Neuronal stem cell (in vitro differentiated cells): Measurements from ENCODE around the gene COL6A3.

Experiments
- DNase-seq: peaks from one replicate; pipeline ENCODE4 v3.0.0-alpha.2; 2013; ENCODE audit warnings: low spot score
- H2AFZ ChIP-seq: one replicate; pipeline ENCODE4 v1.6.1; 2013; ENCODE audit warnings: mild to moderate bottlenecking, low read length, inconsistent platforms
- H2AK5ac ChIP-seq: 2 replicates; pipeline ENCODE4 v1.6.1; 2013; ENCODE audit warnings: low read depth, mild to moderate bottlenecking, inconsistent platforms, low read length, moderate library complexity, mixed read lengths
- H2BK120ac ChIP-seq: 2 replicates; pipeline ENCODE4 v1.6.1; 2013; ENCODE audit warnings: low read depth, mild to moderate bottlenecking, inconsistent platforms, low read length, moderate library complexity, mixed read lengths
- H2BK12ac ChIP-seq: one replicate; pipeline ENCODE4 v1.6.1; 2013; ENCODE audit warnings: low read length, inconsistent platforms
- H2BK15ac ChIP-seq: 2 replicates; pipeline ENCODE4 v1.6.1; 2013; ENCODE audit warnings: mild to moderate bottlenecking, low read length, inconsistent platforms, mixed read lengths
- H2BK5ac ChIP-seq: one replicate; pipeline ENCODE4 v1.6.1; 2013; ENCODE audit warnings: inconsistent platforms, mild to moderate bottlenecking, low read length, moderate library complexity
- H3K14ac ChIP-seq: one replicate; pipeline ENCODE4 v1.6.1; 2013; ENCODE audit warnings: low read length, inconsistent platforms
- H3K18ac ChIP-seq: 2 replicates; pipeline ENCODE4 v1.6.1; 2013; ENCODE audit warnings: low read length, inconsistent platforms
- H3K23ac ChIP-seq: 2 replicates; pipeline ENCODE4 v1.6.1; 2013; ENCODE audit warnings: low read depth, mild to moderate bottlenecking, mixed read lengths, low read length, inconsistent platforms; ENCODE audit not compliant: poor library complexity
- H3K27ac ChIP-seq: replicated peaks from 3 replicates; pipeline ENCODE4 v1.5.1; 2013; ENCODE audit warnings: low read length, inconsistent platforms
- H3K27me3 ChIP-seq, 3 experiments: 2 replicates each; pipeline ENCODE4 v1.6.1; 2013; ENCODE audit warnings: low read length in 3 of 3, mild to moderate bottlenecking in 2 of 3, inconsistent platforms in 1 of 3, low read depth in 1 of 3, mixed read lengths in 1 of 3, moderate library complexity in 1 of 3; ENCODE audit not compliant: control insufficient read depth in 3 of 3, insufficient read depth in 3 of 3
- H3K36me3 ChIP-seq, 2 donors: replicated peaks in 1 of 2; 2 replicates each; pipeline ENCODE4 v1.6.1; 2013; ENCODE audit warnings: low read length in 2 of 2; ENCODE audit not compliant: control insufficient read depth in 2 of 2, insufficient read depth in 2 of 2
- H3K4ac ChIP-seq: 2 replicates; pipeline ENCODE4 v1.6.1; 2013; ENCODE audit warnings: inconsistent platforms, mild to moderate bottlenecking, low read length, moderate library complexity
- H3K4me1 ChIP-seq, 2 donors: 1 replicate in 1 of 2; 2 replicates in 1 of 2; pipeline ENCODE4 v1.6.1; 2013; ENCODE audit warnings: low read length in 2 of 2, low read depth in 1 of 2; ENCODE audit not compliant: control insufficient read depth in 2 of 2, insufficient read depth in 1 of 2
- H3K4me2 ChIP-seq: one replicate; pipeline ENCODE4 v1.6.1; 2013; ENCODE audit warnings: mild to moderate bottlenecking, low read length, inconsistent platforms; ENCODE audit not compliant: insufficient read depth, poor library complexity, severe bottlenecking
- H3K4me3 ChIP-seq, 2 donors: 2 replicates each; pipeline ENCODE4 v1.5.1; 2013; ENCODE audit warnings: low read length in 2 of 2, mild to moderate bottlenecking in 2 of 2, inconsistent platforms in 1 of 2, moderate library complexity in 1 of 2
- H3K79me1 ChIP-seq: one replicate; pipeline ENCODE4 v1.6.1; 2013; ENCODE audit warnings: low read depth, mild to moderate bottlenecking, inconsistent platforms, low read length, moderate library complexity
- H3K9ac ChIP-seq: one replicate; pipeline ENCODE4 v1.6.1; 2013; ENCODE audit warnings: mild to moderate bottlenecking, low read depth, low read length, inconsistent platforms; ENCODE audit not compliant: poor library complexity
- H3K9me3 ChIP-seq, 2 donors: replicated peaks in 1 of 2; 2 replicates each; pipeline versions ENCODE3 to v1.6.1; 2013; ENCODE audit warnings: low read length in 2 of 2, mild to moderate bottlenecking in 2 of 2, inconsistent platforms in 1 of 2, low read depth in 1 of 2, mixed read lengths in 1 of 2, moderate library complexity in 1 of 2; ENCODE audit not compliant: control insufficient read depth in 2 of 2, insufficient read depth in 1 of 2
- H4K8ac ChIP-seq: one replicate; pipeline ENCODE4 v1.6.1; 2013; ENCODE audit warnings: low read depth, mild to moderate bottlenecking, inconsistent platforms, low read length, moderate library complexity
- H4K91ac ChIP-seq: one replicate; pipeline ENCODE4 v1.6.1; 2013; ENCODE audit warnings: low read length, low read depth, mild to moderate bottlenecking, inconsistent platforms; ENCODE audit not compliant: poor library complexity
- WGBS, 2 donors: extraction: QIAGEN DNeasy Blood & Tissue Kit; methylation state at CpG; one replicate each; pipeline ENCODE4 v1.1.7; 2013; ENCODE audit warnings: missing lambda C conversion rate in 2 of 2, mixed read lengths in 1 of 2; ENCODE audit not compliant: insufficient read length in 2 of 2, insufficient replicate concordance in 1 of 2; ENCODE audit errors: extremely low coverage in 2 of 2; 5-methylcytosine and 5-hydroxymethylcytosine counted together

Gene COL6A3

DNA sequence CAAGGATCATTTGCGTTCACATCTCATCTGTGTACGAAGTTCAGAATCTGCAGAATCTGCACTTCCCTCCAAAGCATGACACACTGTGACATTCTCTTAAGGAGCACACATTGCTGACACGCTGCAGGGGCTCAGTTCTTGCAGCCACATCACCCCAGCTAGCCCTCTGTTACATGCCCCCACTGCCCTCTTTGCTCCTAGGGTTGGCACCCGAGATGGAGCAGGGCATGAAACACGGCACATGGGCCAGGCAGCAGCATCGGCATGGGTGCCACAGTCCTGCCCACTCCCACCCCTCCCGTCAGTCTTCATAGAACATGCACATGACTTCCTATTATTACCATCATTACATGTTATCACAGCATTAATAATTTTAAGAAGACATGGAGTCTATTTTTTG is 76.4 kb downstream of the COL6A3 start:
- Histone ChIP-seq H3K4ac (no peak overlapping the region), H4K91ac (no peak overlapping the region), H3K4me2 (no peak overlapping the region), H3K4me1 (peaks cover 0 to 3% of the 10 kb centered on the region in 2 donors), H2BK120ac (no peak overlapping the region), H3K9me3 (no peaks in the 10 kb centered on the region), H3K14ac (no peak overlapping the region), H2BK15ac (no peak overlapping the region), H4K8ac (no peak overlapping the region), H3K4me3 (no peak overlapping the region), H2BK5ac (no peak overlapping the region), H2BK12ac (no peak overlapping the region), H3K9ac (no peak overlapping the region), H3K27ac (no peak overlapping the region), H2AFZ (no peak overlapping the region), H3K79me1 (no peaks in the 10 kb centered on the region), H3K18ac (no peak overlapping the region), H2AK5ac (no peak overlapping the region), H3K27me3 (no peaks in the 10 kb centered on the region), H3K23ac (no peak overlapping the region), H3K36me3 (no peaks in the 10 kb centered on the region)
- DNase-seq, result no peak
- WGBS, 2 donors, result no CpG with 5 or more reads among the region's 7 CpGs

DNA sequence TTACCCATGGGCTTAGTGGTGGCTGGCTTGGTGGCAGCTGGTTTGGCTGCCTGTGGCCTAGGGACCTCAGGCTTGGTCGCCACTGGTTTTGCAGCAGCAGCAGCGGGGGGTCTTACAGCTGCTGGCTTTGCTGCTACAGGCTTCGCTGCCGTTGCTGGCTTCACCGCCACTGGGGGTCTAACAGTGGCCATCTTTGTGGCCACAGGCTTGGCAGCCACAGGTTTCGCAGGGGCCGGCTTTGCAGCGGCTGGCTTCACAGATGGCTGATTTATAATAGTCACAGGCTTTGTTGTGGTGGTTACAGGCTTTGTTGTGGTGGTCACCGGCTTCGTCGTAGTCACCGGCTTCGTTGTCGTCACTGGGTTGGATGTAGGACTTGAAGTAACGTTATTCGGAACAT is 77.8 kb downstream of the COL6A3 start:
- H3K23ac ChIP-seq, result peak overlapping the region; percentile 18
- H3K4me3 ChIP-seq, result no peak overlapping the region
- peaks cover 0 to 3% of the 10 kb centered on the region in 2 donors for H3K4me1 ChIP-seq
- H3K9me3 ChIP-seq, result no peaks in the 10 kb centered on the region
- H3K27me3 ChIP-seq, result no peaks in the 10 kb centered on the region
- H3K14ac ChIP-seq, result peak overlapping the region; percentile 28
- no peak overlapping the region for H3K9ac ChIP-seq
- H2BK5ac ChIP-seq, result no peak overlapping the region
- no peak overlapping the region for H3K4me2 ChIP-seq
- H4K8ac ChIP-seq, result no peak overlapping the region
- WGBS, 2 donors, result no CpG with 5 or more reads among the region's 16 CpGs
- no peak overlapping the region for H2BK15ac ChIP-seq
- peak overlapping the region; percentile 6 for H2BK120ac ChIP-seq
- no peak overlapping the region for H3K4ac ChIP-seq
- peak overlapping the region; percentile 66 for H3K18ac ChIP-seq
- H3K27ac ChIP-seq, result no peak overlapping the region
- H3K79me1 ChIP-seq, result no peaks in the 10 kb centered on the region
- no peak for DNase-seq
- no peak overlapping the region for H4K91ac ChIP-seq
- no peak overlapping the region for H2BK12ac ChIP-seq
- no peak overlapping the region for H2AFZ ChIP-seq
- peak overlapping the region; percentile 52 for H2AK5ac ChIP-seq
- no peaks in the 10 kb centered on the region for H3K36me3 ChIP-seq

- H3K4ac ChIP-seq, result no peak overlapping the region
- H4K91ac ChIP-seq, result no peak overlapping the region
- H3K4me1 ChIP-seq, result peaks cover 0 to 5% of the 10 kb centered on the region in 2 donors
- H3K27ac ChIP-seq, result no peak overlapping the region
- H3K27me3 ChIP-seq, result no peaks in the 10 kb centered on the region
- H2BK5ac ChIP-seq, result no peak overlapping the region
- H3K9me3 ChIP-seq, result no peaks in the 10 kb centered on the region
- DNase-seq, result no peak
- no CpG with 5 or more reads among the region's 1 CpG for WGBS, 2 donors
- no peak overlapping the region for H2BK12ac ChIP-seq
- H3K18ac ChIP-seq, result no peak overlapping the region
- no peak overlapping the region for H4K8ac ChIP-seq
- no peak overlapping the region for H3K4me2 ChIP-seq
- no peak overlapping the region for H2AK5ac ChIP-seq
- H2AFZ ChIP-seq, result no peak overlapping the region
- H3K23ac ChIP-seq, result no peak overlapping the region
- H2BK120ac ChIP-seq, result no peak overlapping the region
- no peak overlapping the region for H2BK15ac ChIP-seq
- no peak overlapping the region for H3K4me3 ChIP-seq
- H3K36me3 ChIP-seq, result no peaks in the 10 kb centered on the region
- H3K14ac ChIP-seq, result no peak overlapping the region
- H3K79me1 ChIP-seq, result no peaks in the 10 kb centered on the region
- no peak overlapping the region for H3K9ac ChIP-seq
These were observed 80.2 kb downstream of the COL6A3 start for GRCh38 chr2:237333748-237334147.

DNA sequence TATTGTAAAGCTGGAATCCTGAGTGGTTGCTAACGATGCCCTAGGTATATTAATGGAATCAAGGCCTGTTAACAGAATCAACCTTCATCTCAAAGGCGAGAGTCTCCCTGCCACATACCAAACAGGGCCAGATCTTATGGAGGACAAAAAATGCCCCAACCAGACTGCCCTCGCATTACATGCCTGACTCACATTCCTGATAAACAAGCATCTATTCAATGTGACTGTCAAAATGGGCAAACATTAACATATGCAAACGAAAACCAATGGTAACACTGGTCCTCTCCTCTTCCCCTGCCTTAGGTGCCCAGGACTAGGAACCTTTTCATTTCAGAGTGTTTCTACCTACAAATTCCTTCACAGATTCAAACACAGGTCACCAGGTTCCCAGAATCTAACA is 83.4 kb downstream of the COL6A3 start:
- no peak overlapping the region for H4K8ac ChIP-seq
- no peak overlapping the region for H2BK5ac ChIP-seq
- no peak overlapping the region for H2BK15ac ChIP-seq
- no peak overlapping the region for H3K27ac ChIP-seq
- no peak overlapping the region for H3K4me3 ChIP-seq
- no CpG with 5 or more reads among the region's 4 CpGs for WGBS, 2 donors
- no peak overlapping the region for H3K9ac ChIP-seq
- DNase-seq, result no peak
- H2BK120ac ChIP-seq, result no peak overlapping the region
- H2AFZ ChIP-seq, result no peak overlapping the region
- H3K18ac ChIP-seq, result no peak overlapping the region
- peaks cover 0 to 3% of the 10 kb centered on the region in 2 donors for H3K4me1 ChIP-seq
- no peak overlapping the region for H4K91ac ChIP-seq
- H3K4me2 ChIP-seq, result no peak overlapping the region
- no peak overlapping the region for H2BK12ac ChIP-seq
- H3K14ac ChIP-seq, result no peak overlapping the region
- no peak overlapping the region for H3K23ac ChIP-seq
- H3K9me3 ChIP-seq, result no peaks in the 10 kb centered on the region
- H2AK5ac ChIP-seq, result no peak overlapping the region
- no peaks in the 10 kb centered on the region for H3K36me3 ChIP-seq
- H3K27me3 ChIP-seq, result no peaks in the 10 kb centered on the region
- no peaks in the 10 kb centered on the region for H3K79me1 ChIP-seq
- H3K4ac ChIP-seq, result no peak overlapping the region
